ENCODE measurements around the gene CCT7. TPM values are rescaled to one million over a fixed set of nuclear protein-coding genes. Genes with fewer than 3 reads are reported as not detected.

Gene CCT7
- total and polyA plus RNA-seq, 2 donors (not counting 3 experiments of a cell fraction or from before 2014, with no cell fraction given) = 343 to 362 TPM

- BruUV-seq (replicated peaks) = TSS peak; percentile 37
- POLR2A ChIA-PET = no interaction called here
- Histone ChIP-seq H3K79me2 (ENCODE audit: control insufficient read depth, insufficient read depth, low read length) (peaks cover 16% of the 10 kb centered on the region), H3K4me2 (ENCODE audit: insufficient read depth, low read length) (peak overlapping the region; percentile 90), H4K20me1 (replicated peaks; ENCODE audit: control insufficient read depth, extremely low read depth, insufficient read depth, low read length) (no peaks in the 10 kb centered on the region), H2AFZ (ENCODE audit: low read depth, low read length) (no peak overlapping the region), H3K4me3 (replicated peaks in 1 of 3; ENCODE audit: insufficient read depth in 1 of 3, low read depth in 1 of 3, low read length in 3 of 3) (peak overlapping the region in 1 of 3 experiments; percentile 87), H3K36me3 (ENCODE audit: control insufficient read depth in 2 of 2, extremely low read depth in 1 of 2, insufficient read depth in 2 of 2, low read length in 2 of 2) (peaks cover 0 to 2% of the 10 kb centered on the region in 2 experiments), H3K27ac (ENCODE audit: insufficient read depth, low read depth, low read length) (peak overlapping the region; percentile 70), H3K9me1 (replicated peaks; ENCODE audit: control insufficient read depth, extremely low read depth, insufficient read depth, low read length) (no peaks in the 10 kb centered on the region), H3K4me1 (ENCODE audit: control insufficient read depth, extremely low read depth, insufficient read depth, low read length) (peaks cover 9% of the 10 kb centered on the region), H3K27me3 (ENCODE audit: control insufficient read depth in 2 of 2, insufficient read depth in 2 of 2, low read length in 2 of 2) (no peaks in the 10 kb centered on the region), H3K9me3 (replicated peaks; ENCODE audit: control insufficient read depth, insufficient read depth, low read length) (no peaks in the 10 kb centered on the region), H3K9ac (replicated peaks; ENCODE audit: extremely low read depth, insufficient read depth, low read length) (peak overlapping the region; percentile 86)
- TF ChIP-seq JUN (IDR thresholded peaks at IDR 0.05; ENCODE audit: borderline replicate concordance, insufficient read depth, insufficient read length, low read depth) = no peak
- no peak for TF ChIP-seq GATA2 (IDR thresholded peaks at IDR 0.05; ENCODE audit: insufficient read depth, insufficient read length, low read depth, low read length)
- no peak for TF ChIP-seq FOS (IDR thresholded peaks at IDR 0.05; ENCODE audit: borderline replicate concordance, insufficient read depth, low read length)
- no peak for TF ChIP-seq MYC (IDR thresholded peaks at IDR 0.05; ENCODE audit: low read depth, low read length)
- TF ChIP-seq EZH2 (IDR thresholded peaks at IDR 0.05; ENCODE audit: borderline replicate concordance, low read depth, low read length, severe bottlenecking) = no peak
- TF ChIP-seq POLR2AphosphoS5 (IDR thresholded peaks at IDR 0.05; ENCODE audit: insufficient read depth, low read depth, low read length) = no peak
- TF ChIP-seq CTCF (IDR thresholded peaks at IDR 0.05; ENCODE audit: extremely low read depth in 1 of 2, insufficient read depth in 1 of 2, low read depth in 1 of 2, low read length in 2 of 2) = no peak
- TF ChIP-seq POLR2A (IDR thresholded peaks at IDR 0.05; ENCODE audit: low read depth, low read length) = no peak
- TF ChIP-seq MAX (IDR thresholded peaks at IDR 0.05; ENCODE audit: insufficient read depth, insufficient read length) = no peak
- FAIRE-seq (no peak), DNase-seq (ENCODE audit: low read depth, low spot score) (no peak)
- intact Hi-C loops (cut with micrococcal nuclease) (no loop called here), dilution Hi-C loops (cut with MboI; ENCODE audit: extremely low pct_ligation_motif_present, low sequenced_read_pairs) (no loop called here)
- CTCF ChIA-PET = interaction anchor here (0.6 to 1.1 kb wide), 4 partner anchors 38 to 322 kb away, joined by 3 to 4 read pairs (median 3); no protein-coding TSS in a partner anchor
Observed at GRCh38 chr2:73215254-73215653, 18.9 kb upstream of the CCT7 start.

Data from endothelial cell of umbilical vein (primary cell).